GM18505 (cell line): Measurements from ENCODE around the gene KCTD2.
"Not testable (repeated sequence)": the region's sequence is repeated elsewhere in the genome, so short reads cannot be mapped to it uniquely, and the experiment has no call there.

ENCODE experiments used
- ATAC-seq: cut with Tn5 transposase; IDR thresholded peaks from one replicate; pipeline ENCODE4 v1.9.1; 2021; ENCODE audit not compliant: unreplicated experiment
- POLR2A ChIP-seq: IDR thresholded peaks from 4 replicates; pipeline ENCODE4 v1.6.1; 2011; ENCODE audit warnings: borderline replicate concordance; ENCODE audit not compliant: insufficient read depth, insufficient read length; ENCODE audit errors: extremely low read depth

Gene KCTD2

DNA sequence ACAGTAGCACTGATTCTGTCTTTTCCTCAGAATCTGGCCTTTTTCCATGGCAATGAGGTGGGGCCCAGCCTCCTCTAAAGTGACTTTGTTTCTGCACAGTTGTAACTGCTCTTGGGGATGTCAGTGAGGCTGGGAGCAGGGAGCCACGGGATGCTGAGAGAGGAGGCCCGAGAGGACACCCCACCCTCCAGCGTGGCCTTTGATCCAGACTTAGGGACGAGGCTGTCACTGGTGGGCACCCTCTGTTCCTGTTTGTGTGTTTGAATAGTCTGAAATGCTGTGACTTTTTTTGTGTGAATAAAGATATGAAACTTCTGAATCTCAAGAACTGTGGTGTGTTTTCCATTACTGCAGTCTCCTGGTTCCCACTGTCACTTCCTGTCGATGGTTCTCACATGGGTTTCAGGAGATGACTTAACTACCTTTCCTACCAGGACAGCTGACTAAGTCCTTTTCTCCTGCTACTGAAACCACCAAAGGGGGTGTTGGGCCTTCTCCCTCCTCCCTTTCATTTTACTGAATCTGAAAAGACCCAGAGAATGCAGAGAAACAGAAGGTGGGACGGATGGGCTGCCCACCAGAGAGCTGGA, 18.6 kb downstream of the KCTD2 start:
- no peak for ATAC-seq
- no peak for TF ChIP-seq POLR2A

GRCh38 chr17:75067856-75068255, 20.8 kb downstream of the KCTD2 start:
- no peak for TF ChIP-seq POLR2A
- ATAC-seq = no peak

DNA sequence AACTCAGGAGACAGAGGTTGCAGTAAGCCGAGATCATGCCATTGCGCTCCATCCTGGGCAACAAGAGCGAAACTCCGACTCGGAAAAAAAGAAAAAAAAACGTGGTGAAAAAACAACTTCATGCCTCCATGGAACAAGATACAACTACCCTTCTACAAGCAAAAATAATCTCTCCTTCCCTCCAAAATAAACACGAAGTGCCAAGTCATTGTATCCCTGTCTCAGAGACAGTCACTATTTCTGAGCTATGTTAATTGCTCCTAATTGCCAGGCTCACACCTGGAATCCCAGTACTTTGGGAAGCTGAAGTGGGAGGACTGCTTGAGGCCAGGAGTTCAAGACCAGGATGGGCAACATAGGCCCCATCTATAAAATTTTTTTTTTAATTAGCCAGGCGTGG, 21.7 kb downstream of the KCTD2 start:
- no peak for TF ChIP-seq POLR2A
- no peak for ATAC-seq

DNA sequence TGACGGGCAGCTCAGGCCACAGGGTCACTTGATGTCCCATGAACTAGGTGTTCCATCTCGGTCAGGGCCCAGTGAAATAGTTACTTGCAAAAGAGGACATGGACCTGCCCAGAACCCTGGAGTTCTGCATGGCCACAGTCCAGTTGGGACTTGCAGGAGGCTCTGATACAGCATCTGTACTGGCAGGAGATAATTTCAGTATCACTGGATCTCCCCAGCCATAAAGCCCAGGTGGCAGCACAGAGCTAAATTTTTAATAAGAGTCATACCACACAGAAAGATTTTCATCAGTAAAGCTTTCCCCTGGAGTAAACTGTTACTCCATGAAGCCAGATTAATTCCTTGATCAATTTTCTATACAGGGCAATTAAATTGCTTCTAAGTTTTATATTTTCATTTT, 22.8 kb downstream of the KCTD2 start:
- ATAC-seq = no peak
- TF ChIP-seq POLR2A = no peak

- not testable (repeated sequence) for ATAC-seq
Observed at GRCh38 chr17:75071478-75072271, 24.6 kb downstream of the KCTD2 start.

DNA sequence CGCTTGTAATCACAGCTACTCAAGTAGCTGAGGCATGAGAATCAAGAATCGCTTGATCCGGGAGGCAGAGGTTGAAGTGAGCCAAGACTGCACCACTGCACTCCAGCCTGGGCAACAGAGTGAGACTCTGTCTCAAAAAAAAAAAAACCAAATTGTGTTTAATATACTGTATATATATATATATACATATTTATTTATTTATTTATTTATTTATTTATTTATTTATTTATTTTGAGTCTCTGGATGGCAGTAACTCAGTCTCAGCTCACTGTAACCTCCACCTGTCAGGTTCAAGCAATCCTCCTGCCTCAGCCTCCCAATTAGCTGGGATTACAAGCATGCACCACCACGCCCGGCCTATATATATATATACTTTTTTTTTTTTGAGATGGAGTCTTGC, 25.9 kb downstream of the KCTD2 start:
- ATAC-seq = not testable (repeated sequence)

GRCh38 chr17:75073618-75074047, 26.6 kb downstream of the KCTD2 start:
- TF ChIP-seq POLR2A = no peak
- ATAC-seq = no peak

DNA sequence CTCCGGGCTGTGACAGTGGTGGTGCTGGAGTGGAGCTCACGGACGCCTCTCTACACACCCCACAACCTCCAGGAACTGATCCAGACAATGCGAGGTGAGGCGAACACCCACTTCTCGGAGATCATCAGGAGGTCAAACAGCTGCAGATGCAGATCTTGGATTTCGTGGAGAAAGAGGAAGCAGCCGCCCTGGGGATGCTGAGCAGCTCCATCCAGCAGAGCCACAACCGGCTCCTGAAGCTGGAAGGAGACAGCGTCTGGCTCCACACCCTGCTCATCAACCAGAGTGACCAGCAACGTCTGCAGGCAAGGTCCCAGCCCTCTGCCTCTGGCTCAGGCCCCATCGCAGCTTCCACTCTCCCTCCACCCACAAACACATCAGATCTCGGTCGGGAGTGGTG, 27.5 kb downstream of the KCTD2 start:
- TF ChIP-seq POLR2A = no peak
- no peak for ATAC-seq

GRCh38 chr17:75075597-75076336, 28.7 kb downstream of the KCTD2 start:
- no peak for TF ChIP-seq POLR2A
- no peak for ATAC-seq

DNA sequence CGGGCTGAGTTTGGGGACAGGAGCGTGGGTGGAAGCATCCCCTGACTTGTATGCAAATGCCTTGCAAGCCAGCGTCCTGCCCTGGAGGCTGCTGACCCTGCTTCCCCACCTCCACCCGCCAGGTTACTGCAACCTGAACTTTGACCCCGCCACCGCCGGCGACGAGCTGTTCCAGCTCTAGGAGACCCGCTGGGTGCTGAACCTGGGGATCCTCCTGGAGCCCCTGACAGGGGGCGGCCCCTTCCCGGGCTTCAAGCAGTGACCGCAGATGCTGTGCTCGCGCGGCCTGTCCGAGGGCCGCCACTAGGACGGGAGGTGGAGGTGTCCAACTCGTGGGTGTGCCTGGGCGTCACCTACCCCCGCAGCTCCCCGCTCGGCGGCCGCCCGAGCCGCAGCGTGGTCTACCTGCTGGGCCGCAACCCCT, 30.1 kb downstream of the KCTD2 start:
- no peak for TF ChIP-seq POLR2A
- no peak for ATAC-seq

GRCh38 chr17:75077496-75078283, 30.7 kb downstream of the KCTD2 start:
- no peak for ATAC-seq
- peak; percentile 68 for TF ChIP-seq POLR2A

DNA sequence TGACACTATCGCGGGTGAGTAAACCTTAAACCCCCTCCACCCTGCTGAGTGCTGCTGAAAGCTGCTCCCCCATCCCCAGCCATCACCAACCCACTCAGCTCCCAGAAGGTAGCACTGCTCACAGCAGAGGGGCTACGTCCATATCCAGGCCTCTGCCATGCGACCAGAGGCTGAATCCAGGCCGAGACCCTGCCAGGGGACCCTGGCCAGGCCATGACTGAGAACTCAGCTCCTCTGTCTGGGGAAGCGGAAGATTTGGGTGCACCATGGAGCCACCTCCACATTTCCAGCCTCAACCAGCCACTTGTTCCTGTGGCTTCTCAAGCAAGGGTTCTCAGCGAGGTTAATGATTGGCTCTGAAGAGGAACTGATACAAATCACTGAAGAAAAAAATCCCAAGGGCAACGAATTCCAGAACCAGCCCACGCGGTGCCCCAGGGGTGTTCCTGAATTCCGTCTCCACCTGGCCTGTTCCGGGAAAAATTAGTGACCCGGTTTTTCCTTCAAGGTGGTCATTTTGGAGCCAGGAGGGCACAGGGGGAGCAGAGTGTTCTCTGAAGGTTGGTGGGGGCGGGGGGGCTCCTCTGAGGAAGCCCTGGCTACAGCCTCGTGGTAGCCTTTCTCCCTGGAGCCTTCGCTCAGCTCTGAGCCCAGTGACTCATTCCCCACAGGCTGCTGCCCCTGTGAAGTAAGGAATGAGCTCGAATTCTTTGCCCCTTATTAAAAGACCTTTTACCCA, 31.4 kb downstream of the KCTD2 start:
- no peak for ATAC-seq
- TF ChIP-seq POLR2A = no peak

DNA sequence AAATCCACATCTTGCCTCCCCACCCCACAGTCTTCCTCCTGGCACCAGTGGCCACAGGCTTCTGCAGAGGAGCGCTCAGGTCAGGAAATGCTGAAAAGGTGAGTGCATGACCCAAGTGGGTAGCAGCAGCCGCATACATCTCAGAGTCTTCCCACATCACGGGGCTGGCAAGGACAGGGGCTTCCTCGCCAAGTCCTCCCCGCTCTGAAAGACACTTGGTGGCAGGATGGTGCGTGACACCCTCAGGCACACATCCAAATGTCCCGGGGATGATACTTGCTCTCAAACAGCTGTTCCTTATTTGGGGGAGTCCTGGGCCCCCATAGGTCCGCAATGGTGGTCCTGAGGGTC, 32.0 kb downstream of the KCTD2 start:
- ATAC-seq = no peak
- TF ChIP-seq POLR2A = no peak
